Mesothelial cell of epicardium (in vitro differentiated cells): ENCODE measurements around the gene PTPRN2. TPM values are rescaled to one million over a fixed set of nuclear protein-coding genes. Genes with fewer than 3 reads are reported as not detected.
"Not testable (repeated sequence)": the region's sequence is repeated elsewhere in the genome, so short reads cannot be mapped to it uniquely, and the experiment has no call there.

ENCODE experiments used
- DNase-seq, 2 experiments: peaks; one replicate each; pipeline ENCODE4 v3.0.0; 2021; ENCODE audit warnings: low spot score in 2 of 2; ENCODE audit not compliant: unreplicated experiment in 2 of 2
- H3K27ac Mint-ChIP-seq: 2 replicates; pipeline ENCODE4 v1.8.0; 2021; ENCODE audit warnings: mixed read lengths
- H3K27me3 Mint-ChIP-seq: 2 replicates; pipeline ENCODE4 v1.8.0; 2021; ENCODE audit warnings: low read depth, mixed read lengths
- H3K36me3 Mint-ChIP-seq: 2 replicates; pipeline ENCODE4 v1.8.0; 2021; ENCODE audit warnings: mixed read lengths
- H3K4me1 Mint-ChIP-seq: 2 replicates; pipeline ENCODE4 v1.8.0; 2021; ENCODE audit warnings: mixed read lengths
- H3K4me3 Mint-ChIP-seq: 2 replicates; pipeline ENCODE4 v1.8.0; 2021; ENCODE audit warnings: mild to moderate bottlenecking, moderate library complexity, mixed read lengths
- H3K9me3 Mint-ChIP-seq: 2 replicates; pipeline ENCODE4 v1.8.0; 2021; ENCODE audit warnings: mixed read lengths
- total RNA-seq: library from RNA; stranded (reverse); gene quantifications from 3 replicates; pipeline ENCODE4 v1.2.1, GENCODE V29; 2021
- TF ChIP-seq, protein P1 (sequence below): fragments of 200-600 bp; sonication (generic); IDR thresholded peaks from one replicate; pipeline ENCODE4 v1.5.0; 2021; ENCODE audit warnings: antibody characterized with exemption; ENCODE audit not compliant: unreplicated experiment

The PTPRN2 gene
- total RNA-seq, 1 donor from 2014 or later, result 2.2 TPM

DNA sequence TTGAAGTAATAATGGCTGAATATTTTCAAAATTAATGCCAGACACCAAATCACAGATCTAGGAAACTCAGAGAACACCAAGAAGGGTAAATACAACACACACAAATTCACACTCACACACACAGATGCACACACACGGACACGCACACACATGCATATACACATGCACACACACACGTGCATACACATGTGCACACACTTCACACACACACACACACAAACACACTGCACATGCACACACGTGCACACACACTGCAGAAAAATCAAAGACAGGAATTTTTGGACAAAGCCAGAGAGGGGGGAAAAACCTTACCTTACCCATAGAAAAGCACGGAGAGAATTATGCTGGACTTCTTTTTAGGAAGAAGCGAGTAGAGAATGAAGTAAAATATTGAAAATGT lies 547.4 kb downstream of the PTPRN2 start:
- no peak overlapping the region for H3K4me3 Mint-ChIP-seq
- H3K9me3 Mint-ChIP-seq, result peaks cover 49% of the 10 kb centered on the region
- no peaks in the 10 kb centered on the region for H3K4me1 Mint-ChIP-seq
- TF ChIP-seq, protein P1, sequence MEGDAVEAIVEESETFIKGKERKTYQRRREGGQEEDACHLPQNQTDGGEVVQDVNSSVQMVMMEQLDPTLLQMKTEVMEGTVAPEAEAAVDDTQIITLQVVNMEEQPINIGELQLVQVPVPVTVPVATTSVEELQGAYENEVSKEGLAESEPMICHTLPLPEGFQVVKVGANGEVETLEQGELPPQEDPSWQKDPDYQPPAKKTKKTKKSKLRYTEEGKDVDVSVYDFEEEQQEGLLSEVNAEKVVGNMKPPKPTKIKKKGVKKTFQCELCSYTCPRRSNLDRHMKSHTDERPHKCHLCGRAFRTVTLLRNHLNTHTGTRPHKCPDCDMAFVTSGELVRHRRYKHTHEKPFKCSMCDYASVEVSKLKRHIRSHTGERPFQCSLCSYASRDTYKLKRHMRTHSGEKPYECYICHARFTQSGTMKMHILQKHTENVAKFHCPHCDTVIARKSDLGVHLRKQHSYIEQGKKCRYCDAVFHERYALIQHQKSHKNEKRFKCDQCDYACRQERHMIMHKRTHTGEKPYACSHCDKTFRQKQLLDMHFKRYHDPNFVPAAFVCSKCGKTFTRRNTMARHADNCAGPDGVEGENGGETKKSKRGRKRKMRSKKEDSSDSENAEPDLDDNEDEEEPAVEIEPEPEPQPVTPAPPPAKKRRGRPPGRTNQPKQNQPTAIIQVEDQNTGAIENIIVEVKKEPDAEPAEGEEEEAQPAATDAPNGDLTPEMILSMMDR, result no peak
- no peaks in the 10 kb centered on the region for H3K27me3 Mint-ChIP-seq
- H3K27ac Mint-ChIP-seq, result no peak overlapping the region
- no peak for DNase-seq
- peaks cover 1% of the 10 kb centered on the region for H3K36me3 Mint-ChIP-seq

DNA sequence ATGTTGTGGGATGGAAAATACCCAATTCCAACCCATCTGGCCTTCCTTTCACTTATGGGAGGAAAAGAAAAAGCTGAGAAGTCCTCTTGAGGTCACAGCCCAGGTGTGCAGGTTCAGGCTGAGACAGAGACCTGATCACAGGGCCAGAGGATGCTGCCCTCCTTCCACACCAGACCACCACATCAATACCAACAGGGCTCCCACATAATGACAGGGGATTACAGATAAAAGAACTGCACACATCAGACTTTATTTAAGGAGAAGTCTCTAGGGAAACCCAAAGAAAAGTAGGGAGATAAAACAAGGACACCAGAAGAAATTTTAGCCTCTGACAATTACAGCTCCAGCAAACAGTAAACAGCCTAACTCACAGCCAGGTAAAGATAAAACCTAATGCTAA lies 548.4 kb downstream of the PTPRN2 start:
- H3K9me3 Mint-ChIP-seq, result peaks cover 53% of the 10 kb centered on the region
- TF ChIP-seq, protein P1, result no peak
- no peak for DNase-seq
- no peaks in the 10 kb centered on the region for H3K27me3 Mint-ChIP-seq
- H3K4me3 Mint-ChIP-seq, result no peak overlapping the region
- H3K27ac Mint-ChIP-seq, result no peak overlapping the region
- peaks cover 1% of the 10 kb centered on the region for H3K36me3 Mint-ChIP-seq
- no peaks in the 10 kb centered on the region for H3K4me1 Mint-ChIP-seq

DNA sequence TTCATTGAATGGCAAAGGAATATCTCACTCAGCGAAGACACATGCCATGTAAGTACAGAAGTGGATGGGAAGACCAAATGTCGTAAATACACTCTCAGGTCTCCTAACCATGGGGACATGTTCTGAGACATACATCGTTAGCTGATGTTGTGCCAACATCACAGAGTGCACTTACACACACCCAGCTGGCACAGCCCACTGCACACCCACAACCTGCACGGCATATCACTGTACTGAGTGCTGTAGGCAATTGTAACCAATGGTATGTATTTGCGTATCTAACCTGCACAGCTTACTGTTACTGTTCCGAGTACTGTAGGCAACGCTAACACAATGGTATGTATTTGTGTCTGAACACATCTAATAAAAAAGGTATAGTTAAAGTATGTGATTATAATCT lies 550.4 kb downstream of the PTPRN2 start:
- H3K36me3 Mint-ChIP-seq, result peaks cover 1% of the 10 kb centered on the region
- H3K27me3 Mint-ChIP-seq, result no peaks in the 10 kb centered on the region
- TF ChIP-seq, protein P1, result no peak
- DNase-seq, result no peak
- no peak overlapping the region for H3K4me3 Mint-ChIP-seq
- no peaks in the 10 kb centered on the region for H3K4me1 Mint-ChIP-seq
- peaks cover 58% of the 10 kb centered on the region for H3K9me3 Mint-ChIP-seq
- H3K27ac Mint-ChIP-seq, result no peak overlapping the region

DNA sequence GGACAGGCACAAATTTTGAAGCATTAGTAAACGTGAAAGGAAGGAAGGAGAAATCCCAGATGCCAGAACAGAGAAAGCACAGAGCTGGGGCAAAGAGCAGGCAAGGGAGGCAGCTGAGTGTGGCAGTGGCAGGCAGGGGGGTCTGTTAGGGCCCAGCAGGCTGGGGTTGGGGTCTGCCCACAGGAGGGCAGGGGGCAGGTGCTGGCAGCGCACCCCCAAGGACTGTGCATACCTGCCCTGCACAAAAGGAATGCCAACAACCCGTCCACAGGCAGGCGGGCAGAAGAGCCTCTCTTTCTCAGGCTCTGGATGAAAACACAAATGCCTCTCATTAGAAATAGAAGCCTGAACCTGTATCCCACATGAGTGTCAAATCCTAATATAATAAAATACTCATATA lies 552.3 kb downstream of the PTPRN2 start:
- no peaks in the 10 kb centered on the region for H3K4me1 Mint-ChIP-seq
- H3K36me3 Mint-ChIP-seq, result peaks cover 1% of the 10 kb centered on the region
- no peaks in the 10 kb centered on the region for H3K27me3 Mint-ChIP-seq
- no peak for DNase-seq
- no peak overlapping the region for H3K27ac Mint-ChIP-seq
- TF ChIP-seq, protein P1, result no peak
- no peak overlapping the region for H3K4me3 Mint-ChIP-seq
- peaks cover 48% of the 10 kb centered on the region for H3K9me3 Mint-ChIP-seq

DNA sequence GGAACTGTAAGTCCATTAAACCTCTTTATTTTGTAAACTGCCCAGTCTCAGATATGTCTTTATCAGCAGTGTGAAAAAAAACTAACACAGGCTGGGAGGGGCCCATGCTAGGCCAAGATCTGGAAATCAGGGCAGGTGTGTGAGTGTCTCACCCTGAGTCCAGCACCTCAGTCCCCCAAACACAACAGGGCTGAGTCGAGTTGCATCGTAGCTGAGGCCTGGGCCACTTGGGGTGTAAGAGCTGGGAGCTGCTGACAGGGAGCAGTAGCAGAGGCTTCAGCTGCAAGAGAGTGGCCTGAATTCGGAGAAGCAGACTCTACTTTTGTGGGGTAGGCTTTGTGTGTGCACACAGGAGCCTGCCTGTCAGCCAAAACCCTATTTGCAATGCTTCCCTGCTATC lies 553.1 kb downstream of the PTPRN2 start:
- Mint-ChIP-seq H3K4me1 (no peaks in the 10 kb centered on the region), H3K27me3 (no peaks in the 10 kb centered on the region), H3K36me3 (no peaks in the 10 kb centered on the region), H3K9me3 (peaks cover 41% of the 10 kb centered on the region), H3K27ac (no peak overlapping the region), H3K4me3 (no peak overlapping the region)
- no peak for DNase-seq
- TF ChIP-seq, protein P1, result no peak

DNA sequence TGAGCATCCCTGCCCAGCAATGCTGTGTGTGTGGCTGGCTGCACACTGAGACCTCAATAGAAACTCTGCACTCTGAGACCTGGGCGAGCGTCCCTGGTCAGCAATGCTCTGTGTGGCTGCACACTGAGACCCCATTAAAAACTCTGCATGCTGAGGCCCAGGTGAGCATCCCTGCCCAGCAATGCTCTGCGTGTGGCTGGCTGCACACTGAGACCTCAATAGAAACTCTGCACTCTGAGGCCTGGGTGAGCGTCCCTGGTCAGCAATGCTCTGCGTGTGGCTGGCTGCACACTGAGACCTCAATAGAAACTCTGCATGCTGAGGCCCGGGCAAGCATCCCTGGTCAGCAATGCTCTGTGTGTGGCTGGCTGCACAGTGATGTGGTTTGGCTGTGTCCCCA lies 553.7 kb downstream of the PTPRN2 start:
- H3K36me3 Mint-ChIP-seq, DNase-seq, H3K4me3 Mint-ChIP-seq, H3K4me1 Mint-ChIP-seq, H3K27me3 Mint-ChIP-seq, H3K27ac Mint-ChIP-seq: not testable (repeated sequence)
- peaks cover 34% of the 10 kb centered on the region for H3K9me3 Mint-ChIP-seq
